SW480 (cell line): Measurements from ENCODE around the gene NT5C1A.

Source experiments
- DNase-seq: peaks from one replicate; pipeline ENCODE4 v3.0.0-alpha.2; 2016; ENCODE audit warnings: low spot score

Gene NT5C1A

DNA sequence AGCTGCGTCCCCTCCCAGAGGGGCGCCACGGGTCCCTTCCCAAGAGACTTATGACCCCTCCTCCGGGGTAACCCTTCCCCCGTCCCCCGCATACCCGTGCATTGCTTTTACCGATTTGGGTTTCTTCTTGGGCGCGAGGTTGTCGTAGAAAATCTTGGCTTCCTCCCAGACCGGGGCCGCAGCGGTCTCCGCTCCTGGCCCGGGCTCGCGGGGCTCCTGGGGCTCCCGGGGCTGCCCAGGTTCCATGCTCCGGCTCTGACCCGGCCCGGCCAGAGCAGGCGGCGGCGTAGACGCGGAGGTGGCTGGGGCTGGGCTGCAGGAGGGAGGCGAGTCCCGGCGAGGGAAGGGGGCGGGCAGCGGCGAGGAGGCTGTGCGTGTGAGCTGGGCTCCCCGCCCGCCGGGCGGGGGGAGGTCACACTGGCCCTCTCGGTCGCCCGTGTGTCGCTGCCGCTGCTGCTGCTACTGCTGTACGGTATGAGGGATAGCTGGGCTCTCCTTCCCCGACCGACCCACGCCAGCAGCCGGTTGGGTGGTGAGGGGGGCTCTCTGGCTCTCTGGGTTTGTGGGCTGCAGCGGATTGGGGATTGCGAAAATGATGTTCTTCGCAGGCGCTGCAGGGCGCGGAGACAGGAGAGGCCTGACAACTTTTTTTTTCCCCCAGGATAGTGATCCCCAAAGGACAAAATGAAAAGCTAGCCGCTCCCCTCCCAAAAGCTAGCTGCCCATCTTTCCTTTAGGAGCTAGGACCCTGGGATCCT, at the start of gene NT5C1A:
TSS of gene NT5C1A (minus strand) at position 315 of the 758 bp plus-strand sequence. CDS start at position 246, 69 bp downstream.
- peak; percentile 18 for DNase-seq

DNA sequence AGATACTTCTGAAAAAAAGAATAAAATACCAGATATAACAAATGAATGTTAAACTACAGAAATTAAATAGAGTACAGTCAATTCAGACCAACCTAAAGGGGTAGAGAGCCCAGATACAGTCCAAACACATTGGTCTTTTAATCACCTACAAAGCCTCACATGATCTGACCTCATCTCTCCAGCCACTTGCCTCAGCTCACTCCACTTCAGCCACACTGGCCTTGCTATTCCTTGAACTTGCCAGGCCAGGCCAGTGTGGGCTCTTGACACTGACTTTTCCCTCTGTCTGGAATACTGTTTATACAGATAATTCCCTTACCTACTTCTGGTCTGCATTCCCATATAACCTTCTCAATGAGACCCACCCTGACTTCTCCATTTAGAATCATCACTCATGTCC, 49.8 kb upstream of the NT5C1A start:
- DNase-seq, result no peak

DNA sequence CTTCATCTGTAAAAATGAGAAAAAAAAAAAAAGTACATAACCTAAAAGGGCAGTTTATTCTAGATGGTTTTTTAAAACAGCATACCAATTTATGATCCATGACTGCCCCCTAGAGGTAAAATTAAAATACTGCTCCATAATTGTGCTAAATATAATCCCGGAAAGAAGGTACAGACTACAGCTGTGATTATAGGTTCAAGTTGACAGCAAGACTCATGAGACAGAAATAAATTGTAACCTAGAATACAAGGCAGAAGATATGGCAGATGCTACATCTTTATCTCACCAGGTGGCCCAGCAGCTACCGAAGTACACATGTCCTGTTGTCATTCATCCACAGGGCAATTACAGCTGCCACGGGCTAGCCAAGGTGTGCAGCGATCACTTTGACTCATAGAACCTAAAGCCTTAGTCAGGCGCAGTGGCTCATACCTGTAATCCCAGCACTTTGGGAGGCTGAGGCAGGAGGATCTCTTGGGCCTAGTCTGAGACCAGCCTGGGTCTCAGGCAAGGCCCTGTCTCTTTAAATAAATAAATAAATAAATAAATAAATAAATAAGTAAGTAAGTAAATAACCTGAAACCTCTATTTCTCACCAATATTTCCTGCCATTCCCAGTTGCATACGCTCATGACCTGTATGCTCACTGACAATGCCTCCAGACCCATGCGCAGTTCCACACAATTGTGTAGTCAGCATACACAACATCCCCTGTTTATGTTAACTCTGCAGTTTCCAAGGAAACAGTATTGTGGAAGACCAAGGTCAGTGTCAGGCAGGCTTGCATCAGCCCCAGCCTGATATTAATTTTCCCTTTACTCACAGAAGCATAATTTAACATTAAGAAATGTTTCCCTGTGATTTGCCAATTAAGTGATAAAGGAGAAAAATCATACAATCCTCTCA, 48.4 kb upstream of the NT5C1A start:
- DNase-seq, result peak; percentile 67

DNA sequence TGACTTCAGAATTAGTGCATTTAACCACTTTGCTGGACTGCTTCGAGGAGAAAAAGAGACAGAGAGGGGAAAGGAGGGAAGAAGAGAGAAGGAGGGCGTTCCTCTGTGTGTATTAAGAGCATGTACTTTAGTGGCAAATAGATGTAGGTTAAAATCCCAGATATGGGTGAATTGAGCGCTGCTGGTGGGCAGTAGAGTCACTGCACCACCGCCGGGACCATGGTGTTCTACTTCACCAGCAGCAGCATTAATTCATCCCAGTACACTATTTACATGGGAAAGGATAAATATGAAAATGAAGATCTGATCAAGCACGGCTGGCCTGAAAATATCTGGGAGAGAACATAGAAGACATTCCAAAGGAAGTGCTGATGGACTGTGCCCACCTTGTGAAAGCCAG, 45.9 kb upstream of the NT5C1A start:
- DNase-seq, result no peak

DNA sequence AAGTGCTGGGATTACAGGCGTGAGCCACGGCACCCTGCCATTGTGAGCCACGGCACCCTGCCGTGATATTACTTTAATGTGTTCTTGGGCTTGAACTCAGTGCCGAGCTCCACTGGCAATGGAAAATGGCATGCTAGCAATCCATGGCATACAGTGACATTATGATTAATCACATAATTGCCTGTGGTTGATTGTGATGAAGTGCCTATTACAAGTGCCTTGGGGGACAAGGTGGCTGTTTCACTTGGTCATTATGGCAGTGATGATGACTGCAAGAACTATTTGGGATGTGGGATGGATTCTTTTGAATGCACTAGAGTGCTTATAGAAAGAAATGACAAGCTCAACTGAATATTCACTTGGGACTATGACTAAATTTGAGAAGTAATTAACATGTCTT, 41.6 kb upstream of the NT5C1A start:
- no peak for DNase-seq

DNA sequence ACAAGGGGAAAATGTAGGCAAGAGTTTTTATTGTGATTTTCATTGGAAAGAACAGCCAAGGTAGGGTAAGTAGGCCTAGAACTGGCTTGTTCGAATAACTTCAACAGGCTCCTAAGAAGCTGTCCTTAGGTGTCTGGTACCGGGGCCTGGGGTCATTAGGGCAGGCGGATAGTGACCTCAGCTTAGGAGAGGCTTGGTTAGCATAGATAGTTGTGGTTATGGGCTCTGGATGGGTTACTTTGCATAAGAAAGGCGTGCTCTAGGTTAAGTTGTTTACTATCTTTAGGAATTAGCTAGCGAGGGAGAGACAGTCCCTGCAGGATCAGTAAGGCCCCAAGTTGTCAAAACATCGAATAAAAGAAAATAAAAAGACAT, 40.0 kb upstream of the NT5C1A start:
- no peak for DNase-seq

DNA sequence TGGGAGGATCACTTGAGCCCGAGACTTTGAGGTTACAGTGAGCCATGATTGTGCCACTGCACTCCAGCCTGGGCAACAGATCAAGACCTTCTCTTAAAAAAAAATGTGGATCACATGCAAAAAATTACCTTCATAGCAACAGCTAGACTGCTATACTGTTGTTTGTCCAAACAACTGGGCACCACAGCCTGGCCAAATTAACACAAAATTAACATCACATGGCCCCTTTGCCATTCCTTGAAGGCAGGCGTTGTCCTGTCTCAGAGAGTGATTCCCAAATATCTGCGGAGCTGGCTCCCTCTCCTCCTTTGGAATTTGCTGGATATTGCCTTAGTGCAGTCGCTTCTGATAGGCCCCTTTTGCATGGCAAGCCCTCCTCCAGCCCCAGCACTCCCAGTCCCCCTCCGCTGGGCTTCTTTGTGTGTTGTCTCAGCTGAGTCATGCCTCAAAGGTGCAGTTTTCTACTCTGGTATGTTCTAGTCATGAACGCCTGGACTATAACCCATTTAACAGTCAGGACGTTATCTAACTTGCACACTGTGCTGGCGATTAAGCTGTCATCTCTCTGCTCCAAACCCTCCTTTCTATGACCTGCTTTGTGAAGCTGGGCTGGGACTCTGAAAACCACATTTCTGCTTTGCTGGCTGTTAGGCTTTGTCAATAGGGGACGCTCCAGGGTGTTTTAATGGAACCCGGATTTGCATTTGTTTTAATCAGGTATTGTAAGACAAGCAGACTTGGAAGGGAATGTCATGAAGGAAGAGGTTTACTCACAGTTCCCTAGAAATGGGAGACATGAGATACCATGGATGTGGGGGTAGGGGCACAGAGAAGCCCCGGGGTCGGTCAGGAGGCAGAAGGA, 39.4 kb upstream of the NT5C1A start:
- DNase-seq, result no peak

DNA sequence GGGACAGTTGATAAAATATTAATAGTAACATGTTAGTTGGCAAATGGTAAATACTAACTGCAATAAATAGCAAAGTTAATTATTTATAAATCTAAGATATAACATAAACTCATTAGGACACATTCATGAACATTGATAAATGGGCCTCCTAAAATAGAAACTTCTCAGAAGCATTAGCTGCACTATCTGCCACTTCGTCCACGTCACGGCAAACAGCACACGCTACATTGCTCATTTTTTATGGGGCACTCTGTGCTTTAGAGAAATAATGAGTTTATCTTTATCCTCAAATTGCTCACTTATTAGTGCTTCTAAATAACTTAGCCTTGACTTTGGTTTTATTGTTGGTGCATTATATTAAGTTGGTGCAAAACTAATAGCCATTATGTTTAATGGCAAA, 35.6 kb upstream of the NT5C1A start:
- no peak for DNase-seq

DNA sequence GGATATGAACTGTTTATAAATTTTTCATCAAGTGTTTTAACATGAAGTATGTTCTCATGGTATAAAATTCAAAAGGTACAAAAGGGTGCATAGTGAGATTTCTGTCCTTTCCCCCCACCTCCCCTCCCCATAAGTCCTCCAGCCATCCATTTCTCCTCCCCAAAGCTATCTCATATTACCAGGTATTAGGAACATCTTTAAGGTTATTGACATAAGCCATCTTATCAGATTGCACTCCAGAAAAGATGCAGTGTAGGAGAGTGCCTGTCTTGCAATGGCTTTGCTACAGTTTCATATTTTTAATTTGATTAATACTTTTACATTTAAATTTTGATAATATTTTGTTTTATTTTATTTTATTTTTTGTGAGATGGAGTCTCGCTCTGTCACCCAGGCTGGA, 32.9 kb upstream of the NT5C1A start:
- DNase-seq, result no peak

DNA sequence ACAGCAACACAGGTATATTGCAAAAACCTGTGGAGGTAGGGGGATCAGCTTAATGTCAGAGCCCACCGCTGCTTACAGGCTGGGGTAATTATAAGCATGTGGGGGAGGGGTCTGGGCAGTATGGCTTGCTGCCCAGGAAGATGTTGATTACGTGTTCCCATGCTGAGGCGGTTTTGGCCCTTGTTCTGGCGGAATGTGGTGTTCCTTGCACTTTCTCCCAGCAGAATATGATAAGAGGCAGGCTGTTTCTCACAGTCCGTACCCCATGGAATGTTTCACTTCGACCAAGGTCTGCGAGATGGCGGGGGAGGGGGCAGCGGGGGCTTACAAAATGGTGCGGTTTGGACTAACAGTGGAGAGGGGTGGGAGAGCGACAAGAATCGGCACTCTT, 29.1 kb upstream of the NT5C1A start:
- no peak for DNase-seq

DNA sequence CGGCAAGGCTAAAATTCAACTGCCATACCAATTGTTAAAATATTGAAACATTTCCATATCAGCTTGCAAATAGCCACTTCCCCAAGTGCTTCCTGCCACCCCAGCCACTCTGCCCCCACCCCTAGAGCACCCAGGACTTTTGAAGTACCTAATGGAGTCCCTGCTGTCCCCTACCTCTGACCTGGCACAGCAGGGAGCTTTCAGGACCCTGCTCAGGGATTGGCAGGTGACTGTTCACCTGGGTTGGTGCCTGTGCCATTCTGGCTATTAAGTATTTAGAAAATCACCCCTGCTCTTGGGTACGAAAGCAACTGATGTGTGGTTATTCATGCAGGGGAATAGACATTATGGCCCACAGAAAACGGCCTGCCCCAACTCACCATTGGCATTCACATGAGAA, 28.4 kb upstream of the NT5C1A start:
- DNase-seq, result no peak

DNA sequence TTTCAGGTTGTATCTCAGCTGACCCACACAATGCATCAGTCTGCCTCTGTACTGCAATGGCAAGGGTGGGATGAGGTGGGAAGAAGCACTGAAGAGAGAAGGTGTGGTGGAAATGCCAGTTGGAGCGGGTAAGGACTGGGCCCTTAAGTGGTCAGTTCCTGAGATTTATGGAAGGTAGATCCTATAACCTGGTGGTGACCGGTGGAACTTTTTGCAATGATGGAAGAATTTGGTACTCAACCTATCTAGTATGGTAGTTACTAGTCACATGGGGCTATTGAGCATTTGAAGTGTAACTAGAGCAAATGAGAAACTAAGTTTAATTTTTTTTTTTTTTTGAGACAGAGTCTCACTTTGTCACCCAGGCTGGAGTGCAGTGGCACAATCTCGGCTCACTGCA, 27.5 kb upstream of the NT5C1A start:
- no peak for DNase-seq

DNA sequence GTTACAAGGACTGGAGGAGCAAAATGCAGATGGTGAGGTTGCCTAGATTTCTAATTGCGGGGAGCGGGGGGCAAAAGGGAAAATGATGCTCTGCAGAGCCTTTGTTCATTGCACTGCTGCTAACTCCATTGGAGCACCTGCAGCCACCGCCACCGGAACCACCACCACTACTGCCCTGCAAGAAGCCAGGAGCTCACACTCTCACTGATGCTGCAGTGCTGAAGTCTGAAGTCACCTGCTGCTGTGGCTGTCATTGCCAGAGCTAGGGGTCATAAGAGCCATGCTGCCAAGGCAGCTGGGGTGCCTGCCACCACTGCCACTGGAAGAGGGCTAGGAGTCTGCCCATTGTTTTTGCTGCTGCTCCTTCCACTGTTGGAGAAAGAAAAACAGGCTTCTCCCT, 26.7 kb upstream of the NT5C1A start:
- no peak for DNase-seq

DNA sequence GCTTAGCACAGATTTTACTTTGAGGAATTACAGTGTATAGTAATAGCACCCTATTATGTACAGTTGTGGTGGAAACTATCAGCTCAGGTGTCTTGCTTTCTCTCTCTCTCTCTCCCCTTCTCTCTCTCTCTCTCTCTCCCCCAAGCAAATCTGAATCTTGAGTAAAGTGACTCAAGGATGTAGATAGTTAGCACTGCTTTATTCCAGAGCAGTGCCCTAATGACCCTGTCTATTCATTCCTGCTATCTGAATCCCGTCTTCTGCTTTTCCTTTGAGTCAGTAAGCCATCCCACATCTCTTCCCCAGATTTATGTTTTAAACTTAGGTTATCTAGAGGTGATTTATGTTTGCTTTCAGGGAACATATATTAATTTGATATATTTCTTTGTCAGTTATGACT, 24.5 kb upstream of the NT5C1A start:
- no peak for DNase-seq

DNA sequence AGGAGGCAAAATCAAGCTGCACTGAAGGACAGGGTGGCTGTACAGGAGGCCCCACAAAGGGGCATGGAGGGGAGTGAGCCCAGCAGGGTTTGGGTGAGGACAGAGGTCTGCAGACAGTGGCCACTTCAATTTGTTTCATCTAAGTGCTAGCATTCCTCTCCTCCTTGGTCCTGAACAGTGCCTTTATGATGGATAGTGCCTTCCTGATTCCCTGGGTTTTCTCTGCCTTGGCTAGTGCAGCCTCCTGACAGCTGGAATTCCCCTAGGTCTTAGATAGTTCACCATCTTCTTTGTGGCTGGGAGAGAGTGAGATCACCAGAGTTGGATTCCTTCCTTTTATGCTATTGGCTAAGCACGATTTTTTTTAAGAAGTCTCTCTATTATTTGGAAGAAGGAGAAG, 23.1 kb upstream of the NT5C1A start:
- no peak for DNase-seq

DNA sequence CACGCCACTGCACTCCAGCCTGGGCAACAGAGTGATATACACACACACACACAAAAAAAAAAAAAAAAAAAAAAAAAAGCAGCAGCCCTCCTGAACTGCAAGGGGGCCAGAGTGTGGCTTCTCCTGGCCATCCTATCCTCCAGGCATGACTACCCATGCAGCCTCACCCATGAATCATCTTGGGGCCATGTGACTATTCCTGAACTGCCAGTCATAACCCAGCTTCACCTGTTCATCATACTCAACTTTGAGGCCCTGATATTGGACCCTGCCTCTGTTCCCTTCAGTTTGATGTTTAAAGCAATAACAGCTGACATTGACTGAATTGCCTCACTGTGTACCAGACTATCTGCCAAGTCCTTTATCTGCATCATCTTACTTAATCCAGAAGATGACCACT, 22.1 kb upstream of the NT5C1A start:
- DNase-seq, result no peak

DNA sequence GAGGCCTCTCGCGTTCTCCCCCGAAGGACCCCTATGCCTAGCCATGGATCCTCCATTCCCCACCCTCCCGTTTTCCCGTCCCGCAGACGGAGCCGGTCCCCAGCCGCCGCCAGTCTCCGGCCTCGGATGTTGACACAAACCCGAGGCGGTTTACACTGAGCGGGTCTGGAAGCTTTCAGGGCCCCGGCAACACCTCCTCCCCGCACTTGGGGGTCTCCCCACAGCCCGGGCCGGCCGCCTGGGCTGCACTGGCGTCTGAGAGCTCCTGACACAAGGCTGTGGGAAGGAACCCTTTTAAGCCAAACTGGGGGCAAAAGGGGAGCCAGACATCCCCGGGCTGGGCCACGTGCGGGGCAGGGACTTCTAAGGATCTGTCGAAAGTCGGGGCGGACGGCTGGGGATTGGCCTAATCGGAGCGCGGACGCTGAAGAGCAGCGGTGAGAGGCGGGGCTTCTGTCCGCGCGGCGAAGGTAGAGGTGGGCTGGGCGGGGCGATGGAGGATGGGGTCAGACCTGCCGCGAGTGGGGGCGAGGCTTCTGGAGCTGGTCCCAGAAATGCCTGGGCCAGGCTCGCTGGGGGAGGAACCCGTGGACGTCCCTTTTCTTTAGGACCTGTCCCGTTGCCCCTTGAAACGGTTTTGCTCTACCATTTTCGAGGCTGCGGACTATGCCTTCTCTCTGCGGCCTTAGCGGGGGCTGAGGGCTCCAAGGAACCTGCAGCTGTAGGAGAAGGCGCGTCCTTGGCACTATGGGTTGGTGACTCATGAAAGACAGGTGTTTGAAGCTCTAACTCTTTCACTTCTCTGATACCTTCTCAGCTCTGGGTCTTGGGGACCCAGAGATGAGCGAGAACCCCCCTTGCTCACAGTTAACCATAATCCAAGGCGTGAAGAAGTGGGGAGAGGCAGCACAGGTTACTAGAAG, 20.5 kb upstream of the NT5C1A start:
- DNase-seq, result no peak

DNA sequence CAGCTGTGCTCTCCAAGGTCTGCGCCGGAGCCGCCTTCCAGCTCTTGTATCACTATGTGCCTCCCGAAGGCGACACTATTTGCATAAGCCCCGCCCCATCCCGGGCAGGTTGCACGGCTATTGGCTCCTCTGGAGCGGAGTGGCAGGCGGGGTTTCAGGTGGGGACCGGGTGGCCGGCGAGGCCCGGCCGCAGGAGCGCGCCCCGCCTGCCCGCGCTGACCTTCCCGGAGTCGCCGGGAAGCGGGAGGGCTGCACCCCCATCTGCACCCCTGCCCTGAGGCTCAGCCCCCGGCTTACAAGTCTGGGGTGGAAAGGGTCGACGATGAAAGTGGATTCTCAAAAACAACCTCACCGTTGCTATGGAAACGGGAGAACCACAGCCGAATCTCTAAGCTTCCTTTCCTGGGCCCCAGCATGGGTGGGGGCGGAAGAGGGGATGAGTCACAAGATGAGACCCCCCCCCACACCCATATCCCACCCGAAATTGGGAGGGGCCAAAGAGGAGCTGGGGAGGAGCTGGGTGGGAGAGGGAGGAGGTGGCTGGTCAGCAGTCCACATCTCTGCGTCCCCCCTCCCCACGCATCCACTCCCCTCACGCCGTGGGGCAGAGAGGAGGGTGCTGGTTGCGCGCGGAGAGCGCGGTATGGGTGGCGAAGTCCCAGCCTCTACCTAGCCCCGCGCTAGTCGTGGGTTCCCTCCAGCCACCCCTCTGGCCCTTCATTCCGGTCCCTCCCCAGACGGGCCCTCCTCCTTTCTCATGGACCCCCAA, 19.7 kb upstream of the NT5C1A start, which contains the start of gene HPCAL4:
TSS of gene HPCAL4 (minus strand) at position 51 of the 769 bp plus-strand sequence. CDS start 6,830 bp downstream, outside the sequence.
- DNase-seq, result peak; percentile 86

DNA sequence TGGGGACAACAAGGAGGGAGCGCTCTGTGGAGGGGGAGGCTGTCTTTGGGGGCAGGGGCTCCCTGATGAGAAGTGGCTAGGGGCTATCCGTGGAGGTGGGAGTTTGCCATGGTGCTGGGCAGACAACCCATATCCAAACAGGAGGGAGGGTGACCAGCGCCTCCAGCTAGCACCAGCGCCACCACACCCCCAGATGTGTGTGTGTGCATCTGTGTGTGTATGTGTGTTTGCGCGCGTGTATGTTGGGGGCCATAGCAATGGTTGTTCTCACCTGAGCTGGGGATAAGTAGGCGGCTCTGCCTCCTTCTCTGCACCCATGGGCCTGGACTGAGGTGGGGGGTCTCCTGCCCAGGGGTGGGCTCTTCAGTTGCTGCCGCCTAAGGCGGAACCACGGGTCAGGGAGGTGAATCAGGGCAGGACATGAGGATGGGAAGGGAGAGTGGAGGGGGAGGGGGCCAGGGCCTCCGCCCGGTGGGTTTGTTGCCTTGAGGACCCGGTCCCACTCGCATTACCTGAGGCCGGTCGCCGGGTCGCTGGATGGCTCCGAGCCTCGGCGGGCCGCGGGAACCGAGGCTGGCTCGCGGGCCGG, 19.0 kb upstream of the NT5C1A start:
- no peak for DNase-seq

DNA sequence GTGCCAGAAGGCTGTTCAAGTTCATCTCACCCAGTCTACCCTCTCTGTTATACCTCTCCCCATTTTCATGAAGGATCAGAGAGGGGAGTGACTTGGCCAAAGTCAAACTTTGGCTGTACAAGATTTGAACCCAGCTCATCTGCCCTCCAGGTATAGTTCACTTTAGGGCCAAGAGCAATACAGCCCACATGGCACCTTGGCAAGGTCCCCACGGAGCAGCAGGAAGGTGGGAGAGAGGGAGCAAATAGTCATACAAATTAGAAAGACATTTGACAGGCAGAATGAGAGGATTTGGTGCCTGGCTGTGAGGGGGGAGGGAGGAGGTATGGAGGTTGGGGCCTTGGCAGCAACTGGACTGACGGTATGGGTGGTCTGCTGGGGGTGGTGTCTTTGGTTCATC, 18.3 kb upstream of the NT5C1A start:
- no peak for DNase-seq
